Right renal cortex interstitium (tissue), 3 donors: ENCODE results near the gene SLC9A3. TPM values are rescaled to one million over a fixed set of nuclear protein-coding genes. Genes with fewer than 3 reads are reported as not detected.

ENCODE experiments used
- DNase-seq, 3 donors: peaks; one replicate each; pipeline ENCODE4 v3.0.0-alpha.2; 2013; ENCODE audit warnings: low read depth in 3 of 3, low spot score in 2 of 3
- polyA plus RNA-seq, 3 donors: library from polyadenylated mRNA; unstranded; fragments of 120-200 nt; gene quantifications; one replicate each; pipeline ENCODE4 v1.2.1, GENCODE V29; 2013; ENCODE audit not compliant: insufficient read length in 3 of 3

The SLC9A3 gene
- polyA plus RNA-seq, 3 donors, result 34.9 to 43.2 (median 40.7) TPM

DNA sequence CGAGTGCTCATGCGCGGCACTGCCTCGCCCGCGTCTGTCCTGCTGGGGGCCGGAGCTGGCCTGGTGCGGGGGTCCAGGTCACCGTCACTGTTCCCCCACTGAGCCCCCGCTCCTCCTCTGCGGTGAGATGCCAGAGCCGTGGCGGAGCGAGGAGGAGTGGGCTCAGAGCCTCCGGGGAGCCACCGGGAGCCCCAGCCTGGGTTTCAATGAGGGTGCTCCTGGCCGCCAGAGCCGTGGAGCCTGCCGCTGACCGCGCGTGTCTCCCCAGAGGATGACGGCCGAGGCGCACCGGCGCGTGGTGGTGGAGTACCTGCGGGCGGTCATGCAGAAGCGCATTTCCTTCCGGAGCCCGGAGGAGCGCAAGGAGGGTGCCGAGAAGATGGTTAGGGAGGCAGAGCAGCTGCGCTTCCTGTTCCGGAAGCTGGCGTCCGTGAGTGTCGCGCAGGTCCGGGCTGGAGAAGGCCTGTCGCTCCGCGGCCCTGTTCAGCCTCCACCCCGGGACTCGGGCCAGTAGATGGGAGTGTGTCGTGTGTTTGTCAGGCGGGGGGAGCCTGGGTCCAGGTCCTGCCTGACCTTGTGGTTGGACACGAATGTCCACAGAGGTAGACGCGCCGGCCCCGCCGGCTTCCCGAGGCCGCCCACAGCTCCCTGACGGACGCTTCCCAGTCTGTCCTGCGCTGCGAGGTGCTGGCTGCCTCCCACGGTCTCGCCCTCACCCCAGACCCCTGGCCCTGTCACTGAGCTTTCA is 59.2 kb downstream of the SLC9A3 start:
- DNase-seq, result no peak

DNA sequence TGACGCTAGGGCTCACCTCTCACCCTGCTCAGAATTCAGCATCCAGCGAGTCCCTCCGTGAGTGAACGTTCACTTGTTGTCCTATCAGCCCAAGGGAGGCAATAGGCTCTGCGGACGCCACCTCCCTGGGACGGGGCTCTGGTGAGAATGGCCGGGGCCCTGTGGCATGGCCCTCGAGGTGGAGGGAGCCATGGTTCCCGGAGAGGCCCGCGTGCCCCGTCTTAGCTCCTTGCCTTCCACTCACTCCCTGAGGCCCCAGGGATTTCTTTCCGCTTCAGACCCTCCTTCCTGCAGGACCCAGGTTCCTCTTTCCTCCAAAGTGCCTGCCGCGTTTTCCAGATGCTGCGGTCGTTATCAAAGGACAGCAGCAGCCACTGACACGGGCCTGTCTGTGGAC is 59.8 kb downstream of the SLC9A3 start:
- DNase-seq, result no peak

DNA sequence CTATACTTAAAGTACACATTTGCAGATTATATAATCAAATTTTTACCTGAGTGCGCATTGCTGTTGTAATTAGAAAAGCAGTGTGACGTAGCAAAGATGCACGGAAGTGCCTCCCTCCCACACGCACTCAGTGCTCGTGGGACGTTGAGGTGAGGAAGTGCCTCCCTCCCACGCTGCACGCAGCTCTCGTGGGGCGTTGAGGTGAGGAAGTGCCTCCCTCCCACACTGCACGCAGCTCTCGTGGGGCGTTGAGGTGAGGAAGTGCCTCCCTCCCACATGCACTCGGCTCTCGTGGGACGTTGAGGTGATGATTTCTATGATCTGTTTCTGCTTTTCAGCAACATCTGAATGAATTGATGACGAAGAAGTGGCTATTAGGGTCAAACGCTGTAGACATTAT is 60.3 kb downstream of the SLC9A3 start:
- no peak for DNase-seq

DNA sequence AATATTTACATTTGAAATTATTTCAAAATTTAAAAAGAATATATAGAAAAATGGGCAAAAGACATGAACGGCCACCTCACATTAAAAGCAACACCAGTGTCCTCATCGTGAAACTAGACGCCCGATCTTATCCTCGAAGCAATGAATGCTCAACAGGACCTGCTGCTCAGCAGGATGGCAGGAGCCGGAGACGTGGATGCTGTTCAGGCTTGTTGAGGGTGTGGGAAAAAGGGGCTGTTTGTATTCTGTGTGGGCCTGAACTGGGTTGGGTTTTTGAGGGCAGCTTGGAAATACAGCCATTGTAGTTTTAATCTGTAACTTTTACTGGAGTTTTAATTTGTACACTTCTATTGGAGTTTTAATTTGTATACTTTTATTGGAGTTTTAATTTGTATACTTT is 60.9 kb downstream of the SLC9A3 start:
- DNase-seq, result no peak

DNA sequence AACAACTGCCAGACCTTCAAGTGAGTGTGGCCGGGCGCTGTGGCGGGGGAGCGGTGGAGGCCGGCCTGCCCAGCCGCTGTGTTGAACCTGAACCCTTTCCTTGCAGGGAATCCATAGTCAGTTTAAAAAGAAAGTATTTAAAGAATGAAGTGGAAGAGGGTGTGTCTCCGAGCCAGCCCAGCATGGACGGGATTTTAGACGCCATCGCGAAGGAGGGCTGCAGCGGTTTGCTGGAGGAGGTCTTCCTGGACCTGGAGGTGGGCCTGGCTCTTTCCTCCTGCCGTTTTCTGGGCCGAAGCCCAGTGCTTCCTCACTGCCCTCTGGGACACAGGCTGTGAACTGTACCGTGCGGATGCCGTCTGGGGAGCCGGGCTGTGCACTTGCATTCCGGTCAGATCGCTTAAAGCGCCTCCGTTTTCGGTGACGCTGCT is 62.2 kb downstream of the SLC9A3 start:
- no peak for DNase-seq

DNA sequence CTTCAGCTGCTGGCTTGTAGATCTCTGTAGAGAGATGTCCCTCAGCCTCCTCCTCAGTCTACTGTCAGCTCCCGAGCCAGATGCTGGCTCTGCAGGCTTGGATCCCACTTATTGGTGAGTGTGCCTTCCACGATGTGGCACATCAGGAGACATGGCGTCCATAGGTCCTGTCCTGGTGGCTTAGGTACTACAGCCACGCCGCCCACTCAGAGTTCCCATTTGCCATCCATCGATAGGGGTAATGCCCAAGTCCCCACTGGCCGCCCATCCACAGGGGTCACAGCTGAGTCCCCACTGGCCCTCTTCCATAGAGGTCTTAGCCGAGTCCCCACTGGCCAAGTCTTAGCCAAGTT is 64.0 kb downstream of the SLC9A3 start:
- DNase-seq, result no peak

DNA sequence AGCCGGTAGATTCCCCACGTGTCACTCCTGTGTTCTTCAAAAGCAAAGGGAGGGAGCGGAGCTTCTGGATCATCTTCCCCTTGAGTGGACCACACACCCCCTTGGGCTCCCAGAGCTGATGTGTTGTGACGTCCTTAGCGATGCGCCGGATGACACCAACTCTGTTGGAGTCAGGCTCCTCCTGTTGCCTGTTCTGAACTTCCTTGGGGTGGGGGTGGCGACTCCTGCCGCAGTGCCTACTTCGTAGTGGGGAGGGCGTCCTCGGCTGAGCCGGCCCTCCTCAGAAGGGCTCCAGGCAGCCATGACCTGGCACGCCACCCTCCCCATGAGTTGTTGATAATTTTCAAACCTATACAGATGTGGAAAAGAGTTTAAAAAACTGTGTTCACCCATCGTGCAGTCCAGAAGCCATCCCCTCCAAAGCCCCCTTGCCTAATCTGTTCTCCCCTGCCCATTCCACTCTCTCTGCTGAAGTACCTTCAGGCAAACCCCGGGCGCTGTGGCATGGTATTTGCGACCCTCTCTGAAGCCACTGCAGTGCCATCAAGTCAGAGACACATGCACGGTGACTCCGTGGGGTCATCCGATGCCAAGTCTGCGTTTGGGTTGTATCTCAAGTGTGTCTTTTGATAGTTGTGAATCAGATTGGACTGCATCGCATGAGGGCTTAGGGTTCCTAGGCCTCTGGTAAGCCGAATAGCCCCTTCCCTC is 64.5 kb downstream of the SLC9A3 start:
- no peak for DNase-seq

DNA sequence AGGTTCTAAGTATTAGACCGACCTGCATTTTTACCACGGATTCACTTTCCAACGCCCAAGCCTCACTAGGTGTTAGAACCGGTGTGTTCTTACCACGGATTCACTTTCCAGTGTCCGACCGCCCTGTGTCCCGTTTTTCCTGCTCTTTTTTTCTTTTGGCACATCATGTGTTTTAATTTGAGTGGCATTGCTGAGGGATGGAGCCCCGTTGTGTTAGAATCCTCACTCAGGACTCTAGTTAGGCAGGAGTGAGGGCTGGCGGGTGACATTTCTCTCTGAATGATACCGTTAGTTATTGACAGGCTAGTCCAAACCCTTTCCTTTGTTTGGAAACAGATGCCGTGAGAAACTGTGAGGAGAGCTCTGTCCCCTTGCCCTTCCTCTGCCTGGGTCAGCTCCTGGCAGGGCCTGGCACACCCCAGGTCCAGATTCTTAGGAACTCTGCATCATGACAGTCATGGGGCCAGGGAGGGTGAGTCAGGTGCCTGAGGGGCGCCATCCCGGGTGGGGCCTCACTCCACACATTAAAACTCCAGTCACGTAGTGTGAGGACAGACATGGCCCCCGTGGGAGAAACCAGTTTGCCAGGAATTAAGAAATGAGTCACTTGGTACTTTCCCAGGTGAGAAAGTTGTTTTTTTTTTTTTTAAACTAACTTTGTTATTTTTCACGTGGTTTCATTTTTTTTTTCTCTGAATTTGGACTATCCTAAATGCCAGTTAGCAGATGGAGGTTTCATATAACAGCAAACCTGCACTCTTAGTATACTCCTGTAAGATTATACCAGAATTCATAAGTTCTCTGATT is 65.5 kb downstream of the SLC9A3 start:
- no peak for DNase-seq

DNA sequence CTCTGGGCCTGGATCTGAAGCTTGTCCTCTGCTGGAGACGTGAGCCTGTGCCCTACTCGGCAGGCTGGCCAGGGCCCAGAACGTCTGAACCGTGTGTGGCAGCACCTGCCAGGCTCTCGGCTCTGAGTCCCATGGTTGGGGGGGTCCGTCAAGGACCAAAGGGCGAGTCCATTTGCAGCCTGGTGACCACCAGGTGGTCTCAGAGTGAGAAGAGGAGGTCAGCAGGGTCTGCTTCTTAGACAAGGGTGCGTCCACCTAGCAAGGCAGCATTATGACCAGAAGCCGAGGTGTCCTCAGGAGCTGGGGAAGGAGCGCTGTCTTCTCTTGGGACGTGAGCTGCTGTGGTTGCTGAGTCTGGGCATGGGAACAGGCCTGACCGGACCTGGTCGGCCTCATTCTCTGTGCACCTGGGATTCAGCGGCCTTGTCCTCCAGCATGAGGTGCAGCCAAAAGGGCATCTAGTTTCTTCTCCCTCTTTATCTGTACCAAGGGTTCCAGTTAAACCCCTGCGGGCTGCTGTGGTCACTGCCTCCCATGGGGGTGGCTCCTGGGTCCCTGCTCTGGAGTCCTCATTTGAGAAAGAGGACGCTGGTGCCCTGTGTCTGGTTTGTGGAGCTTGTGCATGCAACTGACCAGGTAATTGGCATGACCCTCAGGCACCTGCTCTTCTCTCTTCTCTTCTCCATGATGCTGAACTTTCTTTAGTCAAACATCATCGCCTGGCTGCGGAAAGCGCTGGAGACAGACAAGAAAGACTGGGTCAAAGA is 66.9 kb downstream of the SLC9A3 start:
- DNase-seq, result no peak

DNA sequence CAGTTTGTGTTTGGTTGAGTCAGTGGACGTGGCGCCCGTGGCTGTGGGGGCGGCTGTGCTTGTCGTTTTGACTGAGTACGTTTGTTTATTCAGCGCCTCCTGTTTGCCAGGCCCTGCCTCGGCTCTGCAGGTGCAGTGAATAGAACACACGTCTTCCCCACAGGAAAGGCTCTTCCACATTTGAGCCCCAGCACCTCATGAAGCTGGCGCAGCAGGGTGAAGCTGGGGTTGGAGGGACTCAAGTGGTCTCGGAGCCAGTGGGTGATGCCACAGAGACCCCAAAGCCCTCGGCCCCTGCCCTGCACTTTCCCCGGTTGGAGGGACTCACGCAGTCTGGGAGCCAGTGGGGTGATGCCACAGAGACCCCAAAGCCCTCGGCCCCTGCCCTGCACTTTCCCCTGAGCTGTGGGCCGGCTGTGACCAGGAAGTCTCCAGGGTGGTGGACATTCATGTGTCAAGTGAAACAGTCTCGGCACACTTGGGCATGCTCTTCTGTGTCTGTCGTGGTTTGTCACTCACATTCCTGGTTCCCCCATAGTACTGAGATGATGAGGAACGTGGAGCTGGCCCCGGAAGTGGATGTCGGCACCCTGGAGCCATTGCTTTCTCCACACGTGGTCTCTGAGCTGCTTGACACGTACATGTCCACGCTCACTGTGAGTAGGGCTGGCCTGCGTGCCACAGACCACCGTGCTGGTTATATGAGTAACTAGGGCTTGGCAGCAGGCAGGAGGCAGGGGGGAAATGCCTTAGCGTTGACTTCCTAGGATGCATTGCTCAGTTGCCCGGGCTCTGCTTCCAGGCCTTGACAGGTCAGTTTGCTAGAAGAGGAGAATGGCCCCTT is 67.7 kb downstream of the SLC9A3 start:
- no peak for DNase-seq

DNA sequence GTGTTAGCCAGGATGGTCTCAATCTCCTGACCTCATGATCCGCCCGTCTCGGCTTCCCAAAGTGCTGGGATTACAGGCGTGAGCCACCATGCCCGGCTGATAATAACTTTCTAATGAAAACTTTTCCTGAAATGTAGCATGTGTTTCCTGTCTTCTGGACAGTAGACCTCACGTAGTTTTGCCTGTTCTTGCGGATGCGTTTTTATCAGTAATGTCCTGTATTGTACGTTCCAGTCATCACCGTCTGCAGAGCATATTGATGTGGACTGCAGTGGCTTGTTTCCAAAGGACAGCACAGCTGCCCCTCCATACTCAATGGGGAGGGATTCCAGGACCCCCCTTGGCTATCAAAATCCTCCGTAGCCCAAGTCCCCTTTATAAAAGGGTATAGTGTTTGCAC is 68.4 kb downstream of the SLC9A3 start:
- no peak for DNase-seq

DNA sequence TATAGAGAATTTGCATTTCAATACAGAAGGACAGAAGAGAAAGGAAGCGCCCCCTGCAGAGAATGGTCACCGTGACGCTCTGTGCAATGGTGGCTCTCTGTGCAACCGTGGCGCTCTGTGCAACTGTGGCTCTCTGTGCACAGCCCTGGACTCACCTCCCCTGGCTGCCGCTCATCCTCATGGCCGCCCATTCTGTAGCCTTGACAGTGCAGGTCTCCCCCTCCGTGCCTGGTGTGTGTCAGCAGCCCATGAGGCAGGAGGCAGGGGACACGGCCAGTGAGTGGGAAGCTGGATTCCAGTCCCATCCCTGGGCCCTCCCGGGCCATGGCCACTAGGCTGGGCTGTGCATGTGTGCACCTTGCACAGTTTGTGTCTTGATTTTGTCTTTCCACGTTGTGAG is 69.3 kb downstream of the SLC9A3 start:
- no peak for DNase-seq

DNA sequence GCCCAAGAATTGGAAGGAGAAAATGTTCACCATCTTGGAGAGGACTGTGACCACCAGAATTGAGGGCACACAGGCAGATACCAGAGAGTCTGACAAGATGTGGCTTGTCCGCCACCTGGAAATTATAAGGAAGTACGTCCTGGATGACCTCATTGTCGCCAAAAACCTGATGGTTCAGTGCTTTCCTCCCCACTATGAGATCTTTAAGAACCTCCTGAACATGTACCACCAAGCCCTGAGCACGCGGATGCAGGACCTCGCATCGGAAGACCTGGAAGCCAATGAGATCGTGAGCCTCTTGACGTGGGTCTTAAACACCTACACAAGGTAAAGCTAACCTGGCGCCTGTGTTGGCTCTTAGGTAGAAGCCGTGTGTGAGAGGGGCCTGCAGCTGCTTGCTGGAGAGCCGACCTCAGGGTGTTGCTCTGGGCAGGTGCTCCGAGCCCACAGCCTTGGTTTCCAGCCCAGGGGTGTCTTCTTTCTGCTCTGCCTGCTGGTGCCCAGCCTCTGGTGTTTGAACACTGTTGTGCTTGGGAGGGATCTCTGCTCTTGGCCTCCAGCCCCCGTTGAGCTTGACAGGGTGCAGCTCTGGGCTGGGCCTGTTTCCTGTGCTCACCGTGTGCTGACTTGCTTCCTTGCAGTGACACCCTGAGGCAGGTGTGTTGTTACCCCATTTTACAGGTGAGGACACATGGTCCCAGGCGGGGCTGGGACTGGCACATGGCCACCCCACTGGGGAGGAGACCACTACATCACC is 70.3 kb downstream of the SLC9A3 start:
- DNase-seq, result no peak

DNA sequence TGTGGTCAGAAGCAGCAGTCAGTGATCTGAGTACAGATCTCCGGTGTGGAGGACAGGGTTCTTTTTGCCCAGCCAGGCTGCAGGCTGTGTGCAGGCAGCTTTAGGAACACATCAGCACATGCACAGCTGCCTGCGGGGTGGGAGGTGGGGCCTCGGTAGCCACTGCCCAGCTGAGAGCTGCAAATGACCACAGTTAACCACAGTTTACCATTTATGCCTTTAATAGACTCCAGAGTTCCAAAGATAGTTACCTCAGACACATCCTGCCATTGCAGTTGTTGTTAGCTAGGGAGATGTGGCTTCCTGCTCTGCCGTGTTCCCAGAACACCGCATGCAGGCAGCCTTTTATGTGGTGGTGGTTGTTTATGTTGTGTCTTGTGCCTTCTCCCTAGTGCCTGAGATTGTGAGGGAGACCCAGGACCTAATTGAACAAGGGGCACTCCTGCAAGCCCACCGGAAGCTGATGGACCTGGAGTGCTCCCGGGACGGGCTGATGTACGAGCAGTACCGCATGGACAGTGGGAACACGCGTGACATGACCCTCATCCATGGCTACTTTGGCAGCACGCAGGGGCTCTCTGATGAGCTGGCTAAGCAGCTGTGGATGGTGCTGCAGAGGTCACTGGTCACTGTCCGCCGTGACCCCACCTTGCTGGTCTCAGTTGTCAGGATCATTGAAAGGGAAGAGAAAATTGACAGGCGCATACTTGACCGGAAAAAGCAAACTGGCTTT is 71.1 kb downstream of the SLC9A3 start:
- DNase-seq, result no peak

DNA sequence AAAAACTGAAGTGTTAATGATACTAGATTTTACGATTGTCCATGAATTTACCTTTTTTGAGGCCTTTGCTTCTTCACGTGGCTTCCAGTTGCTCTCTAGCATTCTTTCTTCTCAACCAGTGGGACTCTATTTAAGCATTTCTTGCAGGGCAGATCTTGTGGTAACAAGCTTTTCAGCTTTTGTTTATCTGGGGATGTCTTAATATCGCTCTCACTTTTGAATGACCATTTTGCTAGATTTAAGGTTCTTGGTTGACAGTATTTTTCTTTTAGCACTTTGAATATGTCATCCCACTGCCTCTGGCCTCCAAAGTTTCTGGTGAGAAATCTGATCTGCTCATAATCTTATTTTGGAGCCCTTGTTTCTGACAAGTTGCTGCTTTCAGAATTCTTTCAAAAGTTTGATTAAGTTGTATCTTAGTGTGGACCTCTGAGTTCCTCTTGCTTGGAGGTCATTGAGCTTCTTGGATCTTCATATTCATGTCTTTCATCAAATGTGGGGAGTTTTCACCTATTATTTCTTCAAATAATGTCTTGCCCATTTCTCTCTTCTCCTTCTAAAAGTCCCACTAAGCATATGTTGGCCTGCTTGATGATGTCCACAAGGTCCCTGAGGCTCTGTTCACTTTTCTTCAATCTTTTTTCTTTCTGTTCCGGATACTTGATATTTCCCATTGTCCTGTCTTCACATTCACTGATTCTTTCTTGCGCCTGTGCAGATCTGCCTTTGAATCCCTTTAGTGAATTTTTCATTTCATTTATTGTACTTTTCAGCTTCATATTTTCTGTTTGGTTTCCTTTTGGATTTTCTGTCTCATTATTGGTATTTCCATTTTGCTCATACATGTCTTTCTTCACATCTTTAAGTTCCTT is 72.4 kb downstream of the SLC9A3 start:
- no peak for DNase-seq

DNA sequence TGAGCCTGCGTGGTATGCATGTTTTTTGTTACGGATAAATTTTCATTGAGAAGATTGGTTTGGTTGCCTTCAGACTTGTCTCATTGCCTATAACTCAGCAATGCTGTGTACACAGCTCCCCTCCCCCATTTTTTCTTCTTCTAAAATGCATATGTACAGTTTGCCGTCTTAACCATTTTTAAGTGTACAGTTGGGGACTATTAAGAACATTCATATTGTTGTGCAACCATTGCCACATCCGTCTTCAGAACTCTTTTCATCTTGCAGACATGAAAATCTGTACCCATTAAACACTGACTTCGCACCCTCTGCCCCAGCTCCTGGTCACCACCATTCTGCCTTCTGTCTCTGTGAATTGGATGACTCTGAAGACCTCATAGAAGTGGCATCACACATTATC is 75.1 kb downstream of the SLC9A3 start:
- no peak for DNase-seq

DNA sequence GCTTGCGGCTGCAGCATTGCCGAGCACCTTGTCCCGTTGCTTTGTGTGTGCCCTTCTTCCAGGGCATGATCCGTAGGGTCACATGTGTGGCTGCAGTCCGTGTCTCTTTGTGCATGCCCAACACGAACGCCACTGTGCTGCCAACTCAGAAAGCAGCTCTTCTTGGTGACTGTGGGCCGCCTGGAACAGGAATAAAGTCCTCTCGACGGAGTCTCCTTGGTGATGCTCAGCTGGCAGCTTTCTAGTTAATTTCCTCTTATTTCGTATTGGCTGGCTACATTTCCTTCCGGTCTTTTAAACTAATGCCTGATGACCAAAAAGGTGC is 75.5 kb downstream of the SLC9A3 start:
- DNase-seq, result no peak
